HEK293 (cell line): ENCODE results near the gene IRF2.

Source experiments
- CTCF ChIA-PET: fragments of 350-600 bp; formaldehyde crosslinking; extraction: SDS; loops from one replicate; lab custom pipeline; 2021; ENCODE audit warnings: antibody characterized with exemption; lab: Yijun Ruan, JAX
- POLR2A ChIA-PET: fragments of 300-600 bp; formaldehyde crosslinking; extraction: SDS; loops from one replicate; lab custom pipeline; 2020; ENCODE audit warnings: antibody characterized with exemption, inconsistent platforms; lab: Yijun Ruan, JAX
- H3K27ac ChIP-seq: fragments of 200-500 bp; sonication (Bioruptor generic); 2 replicates; pipeline ENCODE4 v1.5.1; 2014; ENCODE audit warnings: low read depth, low read length, control low read depth, inconsistent platforms; ENCODE audit errors: extremely low read depth
- H3K36me3 ChIP-seq, 2 experiments: fragments of 200-500 bp in 1 of 2; sonication (Bioruptor generic) in 1 of 2; 1 replicate in 1 of 2; 2 replicates in 1 of 2; pipeline ENCODE4 v1.5.1; 2014 to 2017; ENCODE audit warnings: inconsistent platforms in 2 of 2, low read length in 2 of 2; ENCODE audit not compliant: control insufficient read depth in 2 of 2, insufficient read depth in 1 of 2
- H3K4me1 ChIP-seq: fragments of 200-500 bp; sonication (Bioruptor generic); 2 replicates; pipeline ENCODE4 v1.5.1; 2014; ENCODE audit warnings: mild to moderate bottlenecking, low read length, inconsistent platforms; ENCODE audit not compliant: control insufficient read depth, insufficient read depth
- H3K4me3 ChIP-seq: 2 replicates; pipeline ENCODE4 v1.5.1; 2011; ENCODE audit warnings: low read depth, mild to moderate bottlenecking, control low read depth, low read length, moderate library complexity
- H3K9me3 ChIP-seq: fragments of 200-500 bp; sonication (Bioruptor generic); 2 replicates; pipeline ENCODE4 v1.5.1; 2014; ENCODE audit warnings: low read depth, low read length, inconsistent platforms; ENCODE audit not compliant: control insufficient read depth, insufficient read depth
- CTCF ChIP-seq: fragments of 450-650 bp; formaldehyde crosslinking; IDR thresholded peaks from 2 replicates; pipeline ENCODE4 v1.5.1; 2016; ENCODE audit warnings: missing biosample characterization, missing genetic modification characterization
- EGR2 ChIP-seq: fragments of 450-650 bp; formaldehyde crosslinking; IDR thresholded peaks from 2 replicates; pipeline ENCODE4 v1.5.1; 2016; ENCODE audit warnings: low read depth, missing biosample characterization, missing genetic modification characterization
- ELK4 ChIP-seq: IDR thresholded peaks from 2 replicates; pipeline ENCODE4 v1.6.1; 2011; ENCODE audit warnings: mild to moderate bottlenecking, low read depth, low read length, borderline replicate concordance
- HOXD13 ChIP-seq: sonication (generic); formaldehyde crosslinking; IDR thresholded peaks from 2 replicates; pipeline ENCODE4 v1.8.0; 2022; ENCODE audit warnings: missing genetic modification reagents, borderline replicate concordance
- KLF8 ChIP-seq: fragments of 450-650 bp; formaldehyde crosslinking; IDR thresholded peaks from 2 replicates; pipeline ENCODE4 v1.5.1; 2016; ENCODE audit warnings: missing biosample characterization, missing genetic modification characterization
- PATZ1 ChIP-seq: fragments of 450-650 bp; formaldehyde crosslinking; IDR thresholded peaks from 2 replicates; pipeline ENCODE4 v1.5.1; 2016; ENCODE audit warnings: missing biosample characterization, missing genetic modification characterization
- TCF7L2 ChIP-seq: IDR thresholded peaks from 2 replicates; pipeline ENCODE4 v1.6.1; 2011; ENCODE audit warnings: low read depth, mild to moderate bottlenecking, inconsistent platforms, low read length, moderate library complexity, borderline replicate concordance
- TRIM28 ChIP-seq: IDR thresholded peaks from 2 replicates; pipeline ENCODE4 v1.6.1; 2011; ENCODE audit warnings: low read length, control low read depth, borderline replicate concordance
- ZBTB49 ChIP-seq: fragments of 450-650 bp; formaldehyde crosslinking; IDR thresholded peaks from 2 replicates; pipeline ENCODE4 v1.5.1; 2016; ENCODE audit warnings: missing biosample characterization, missing genetic modification characterization, low read depth
- ZFHX2 ChIP-seq: fragments of 450-650 bp; formaldehyde crosslinking; conservative IDR thresholded peaks from 2 replicates; pipeline ENCODE4 v1.5.1; 2016; ENCODE audit warnings: missing biosample characterization, missing genetic modification characterization
- ZIC2 ChIP-seq: fragments of 450-650 bp; formaldehyde crosslinking; IDR thresholded peaks from 2 replicates; pipeline ENCODE4 v1.5.1; 2016; ENCODE audit warnings: missing biosample characterization, missing genetic modification characterization
- ZNF19 ChIP-seq: fragments of 450-650 bp; formaldehyde crosslinking; IDR thresholded peaks from 2 replicates; pipeline ENCODE4; 2016; ENCODE audit warnings: missing biosample characterization, missing genetic modification characterization, low read depth
- ZNF2 ChIP-seq: fragments of 450-650 bp; formaldehyde crosslinking; IDR thresholded peaks from 2 replicates; pipeline ENCODE4 v1.5.1; 2016; ENCODE audit warnings: missing biosample characterization, missing genetic modification characterization
- ZNF239 ChIP-seq: fragments of 450-650 bp; formaldehyde crosslinking; IDR thresholded peaks from 2 replicates; pipeline ENCODE4 v1.5.1; 2016; ENCODE audit warnings: missing biosample characterization, missing genetic modification characterization
- ZNF302 ChIP-seq: fragments of 450-650 bp; formaldehyde crosslinking; IDR thresholded peaks from 2 replicates; pipeline ENCODE4 v1.5.1; 2016; ENCODE audit warnings: missing biosample characterization, missing genetic modification characterization, low read depth
- ZNF501 ChIP-seq: fragments of 450-650 bp; formaldehyde crosslinking; IDR thresholded peaks from 2 replicates; pipeline ENCODE4 v1.5.1; 2016; ENCODE audit warnings: missing biosample characterization, missing genetic modification characterization
- ZNF561 ChIP-seq: fragments of 450-650 bp; IDR thresholded peaks from 2 replicates; pipeline ENCODE4 v1.5.1; 2018; ENCODE audit warnings: missing biosample characterization, missing genetic modification characterization, borderline replicate concordance
- ZNF580 ChIP-seq: fragments of 450-650 bp; formaldehyde crosslinking; IDR thresholded peaks from 2 replicates; pipeline ENCODE4 v1.5.1; 2016; ENCODE audit warnings: missing biosample characterization, missing genetic modification characterization
- ZNF624 ChIP-seq: fragments of 450-650 bp; formaldehyde crosslinking; IDR thresholded peaks from 2 replicates; pipeline ENCODE4 v1.5.1; 2017; ENCODE audit warnings: missing biosample characterization, missing genetic modification characterization
- ZNF670 ChIP-seq: fragments of 450-650 bp; formaldehyde crosslinking; IDR thresholded peaks from 2 replicates; pipeline ENCODE4 v1.5.1; 2016; ENCODE audit warnings: missing biosample characterization, missing genetic modification characterization, low read depth
- ZNF707 ChIP-seq: fragments of 450-650 bp; formaldehyde crosslinking; IDR thresholded peaks from 2 replicates; pipeline ENCODE4 v1.5.1; 2016; ENCODE audit warnings: missing biosample characterization, missing genetic modification characterization
- ZNF747 ChIP-seq: fragments of 450-650 bp; formaldehyde crosslinking; IDR thresholded peaks from 2 replicates; pipeline ENCODE4 v1.5.1; 2016; ENCODE audit warnings: missing biosample characterization, missing genetic modification characterization
- ZNF777 ChIP-seq: fragments of 450-650 bp; formaldehyde crosslinking; IDR thresholded peaks from 2 replicates; pipeline ENCODE4 v1.5.1; 2017; ENCODE audit warnings: missing biosample characterization, missing genetic modification characterization, borderline replicate concordance
- ZNF792 ChIP-seq: fragments of 450-650 bp; formaldehyde crosslinking; IDR thresholded peaks from 2 replicates; pipeline ENCODE4 v1.5.1; 2016; ENCODE audit warnings: missing biosample characterization, missing genetic modification characterization
- ZNF843 ChIP-seq: fragments of 450-650 bp; formaldehyde crosslinking; IDR thresholded peaks from 2 replicates; pipeline ENCODE4 v1.5.1; 2016; ENCODE audit warnings: missing biosample characterization, missing genetic modification characterization

The IRF2 gene

GRCh38 chr4:184504385-184504784, 30.0 kb upstream of the IRF2 start:
- no peak overlapping the region for H3K27ac ChIP-seq
- no peaks in the 10 kb centered on the region for H3K4me1 ChIP-seq
- POLR2A ChIA-PET: no interaction called here
- CTCF ChIA-PET: no interaction called here
- TF ChIP-seq ZNF843 (tag by site-specific recombination): no peak
- no peak for TF ChIP-seq ZNF624
- peak; percentile 41; the same call in 1 of the 2 replicates for TF ChIP-seq ZFHX2 (tag by site-specific recombination)
- no peak for TF ChIP-seq ZNF580
- TF ChIP-seq PATZ1 (tag by site-specific recombination): no peak
- TF ChIP-seq ZNF302: no peak
- TF ChIP-seq CTCF: no peak
- peak; percentile 59 for TF ChIP-seq EGR2 (tag by site-specific recombination)
- no peaks in the 10 kb centered on the region for H3K36me3 ChIP-seq
- no peak overlapping the region for H3K4me3 ChIP-seq
- no peaks in the 10 kb centered on the region for H3K9me3 ChIP-seq

GRCh38 chr4:184503869-184504300, 29.5 kb upstream of the IRF2 start:
- Histone ChIP-seq H3K4me3 (no peak overlapping the region), H3K9me3 (no peaks in the 10 kb centered on the region), H3K27ac (no peak overlapping the region), H3K36me3 (no peaks in the 10 kb centered on the region), H3K4me1 (no peaks in the 10 kb centered on the region)
- POLR2A ChIA-PET: no interaction called here
- CTCF ChIA-PET: interaction anchor here (0.6 kb wide), 2 partner anchors 10 to 702 kb away, joined by 4 to 5 read pairs; no protein-coding TSS in a partner anchor
- no peak for TF ChIP-seq ZNF707 (tag by site-specific recombination)

- H3K4me3 ChIP-seq: no peak overlapping the region
- no peaks in the 10 kb centered on the region for H3K36me3 ChIP-seq
- no peaks in the 10 kb centered on the region for H3K4me1 ChIP-seq
- H3K27ac ChIP-seq: no peak overlapping the region
- H3K9me3 ChIP-seq: no peaks in the 10 kb centered on the region
- ChIA-PET POLR2A (no interaction called here), CTCF (interaction anchor here (0.9 kb wide), 1 partner anchor 237 kb away, joined by 3 read pairs; no protein-coding TSS in a partner anchor)
- TF ChIP-seq ZNF777 (tag by site-specific recombination) (no peak), ZNF670 (tag by site-specific recombination) (no peak), ZNF239 (tag by site-specific recombination) (no peak), ZIC2 (tag by site-specific recombination) (no peak), HOXD13 (no peak), ZNF561 (tag by site-specific recombination) (no peak), ZNF501 (tag by site-specific recombination) (no peak), KLF8 (no peak), ZNF19 (tag by site-specific recombination) (no peak), ELK4 (no peak), ZNF747 (tag by site-specific recombination) (no peak), ZNF2 (tag by site-specific recombination) (no peak), TRIM28 (no peak), ZNF792 (tag by site-specific recombination) (no peak), TCF7L2 (no peak), ZBTB49 (no peak)
These were observed 26.6 kb upstream of the IRF2 start for GRCh38 chr4:184500748-184501589.
